ENCODE results near the gene BTG1.

- no peak for TF ChIP-seq CTCF (conservative IDR thresholded peaks at IDR 0.05; ENCODE audit: low read length)
- TF ChIP-seq EZH2phosphoT487 (IDR thresholded peaks at IDR 0.05; ENCODE audit: borderline replicate concordance) = no peak
These were observed 30.8 kb downstream of the BTG1 start for GRCh38 chr12:92114834-92115233.

Data from Loucy (cell line).